ENCODE data around the gene RNF31. TPM values are rescaled to one million over a fixed set of nuclear protein-coding genes. Genes with fewer than 3 reads are reported as not detected.

Gene RNF31
- total and polyA plus RNA-seq, 2 donors (not counting 3 experiments of a cell fraction or from before 2014, with no cell fraction given), result 32.3 to 69.7 TPM

DNA sequence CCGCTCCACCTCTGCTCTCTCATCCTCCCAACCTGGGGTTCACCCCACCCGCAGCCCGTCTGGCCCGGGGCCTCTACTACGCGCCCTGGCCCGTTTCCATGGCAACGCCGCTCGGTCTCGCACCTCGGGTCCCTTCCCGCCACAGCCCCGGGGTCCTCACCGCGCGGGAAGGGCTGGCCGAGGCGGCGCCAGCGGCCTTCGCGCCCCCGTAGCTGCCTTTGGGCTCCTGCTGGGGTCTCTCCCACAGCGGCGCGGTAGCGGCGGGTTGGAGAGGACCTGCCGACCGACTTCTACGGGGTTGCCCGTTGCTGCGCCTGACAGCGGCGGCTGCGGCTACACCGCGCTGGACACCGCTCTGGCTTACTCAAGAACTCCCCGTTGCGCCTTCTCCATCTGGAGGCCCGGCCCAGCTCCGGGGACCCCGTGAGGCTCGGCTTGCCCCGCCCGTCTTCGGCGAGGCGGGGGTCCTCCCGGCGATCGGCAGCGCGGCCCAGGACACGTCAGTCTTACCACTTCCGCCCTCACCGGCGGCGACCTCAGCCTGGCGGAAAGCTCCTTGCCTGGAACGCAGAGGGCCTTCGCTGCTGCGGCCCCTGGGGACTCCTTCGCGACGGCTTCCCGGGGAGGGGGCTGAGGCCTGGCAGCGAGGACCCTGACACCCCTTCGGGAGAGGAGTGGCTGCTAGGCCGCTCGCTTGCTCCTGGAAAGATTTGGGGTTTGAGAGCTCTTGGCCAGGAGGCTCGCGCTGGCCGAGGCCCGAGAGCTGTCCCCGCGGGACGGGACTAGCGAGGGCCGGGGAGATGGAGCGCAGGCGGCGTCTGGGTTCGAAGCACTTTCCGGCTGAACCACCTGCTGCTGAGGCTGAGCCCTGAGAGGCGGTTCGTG, 48.1 kb downstream of the RNF31 start, which contains the start of gene TM9SF1:
Gene TM9SF1, minus strand, starts transcription at position 256 of the 885 bp plus-strand sequence. CDS start 422 bp downstream, outside the sequence.
- Histone ChIP-seq H3K4me2 (ENCODE audit: insufficient read depth, low read length) (peak within 1 kb of the TSS; percentile 90), H3K36me3 (ENCODE audit: control insufficient read depth in 2 of 2, extremely low read depth in 1 of 2, insufficient read depth in 2 of 2, low read length in 2 of 2) (peaks cover 5 to 14% of the 10 kb centered on the region in 2 experiments), H3K4me3 (replicated peaks in 1 of 3; ENCODE audit: insufficient read depth in 1 of 3, low read depth in 1 of 3, low read length in 3 of 3) (peak within 1 kb of the TSS; percentile 36 to 82 (median 69)), H3K4me1 (ENCODE audit: control insufficient read depth, extremely low read depth, insufficient read depth, low read length) (peaks cover 16% of the 10 kb centered on the region), H2AFZ (ENCODE audit: low read depth, low read length) (peak within 1 kb of the TSS; percentile 67), H3K27me3 (ENCODE audit: control insufficient read depth in 2 of 2, insufficient read depth in 2 of 2, low read length in 2 of 2) (no peaks in the 10 kb centered on the region), H4K20me1 (replicated peaks; ENCODE audit: control insufficient read depth, extremely low read depth, insufficient read depth, low read length) (no peaks in the 10 kb centered on the region), H3K9ac (replicated peaks; ENCODE audit: extremely low read depth, insufficient read depth, low read length) (peak within 1 kb of the TSS; percentile 94), H3K9me1 (replicated peaks; ENCODE audit: control insufficient read depth, extremely low read depth, insufficient read depth, low read length) (no peaks in the 10 kb centered on the region), H3K27ac (ENCODE audit: insufficient read depth, low read depth, low read length) (peak within 1 kb of the TSS; percentile 93), H3K9me3 (replicated peaks; ENCODE audit: control insufficient read depth, insufficient read depth, low read length) (no peaks in the 10 kb centered on the region), H3K79me2 (ENCODE audit: control insufficient read depth, insufficient read depth, low read length) (peaks cover 35% of the 10 kb centered on the region)
- FAIRE-seq (peak; percentile 90), DNase-seq (ENCODE audit: low read depth, low spot score) (peak; percentile 93)
- dilution Hi-C loops (cut with MboI; ENCODE audit: extremely low pct_ligation_motif_present, low sequenced_read_pairs) (no loop called here), intact Hi-C loops (cut with micrococcal nuclease) (loop anchor here (1.0 to 2.0 kb wide), 4 partner anchors 18 to 47 kb away; partner anchors contain the start of genes CHMP4A, GMPR2, NEDD8 and TINF2)
- ChIA-PET POLR2A (interaction anchor here (0.7 to 1.8 kb wide), 6 partner anchors 9 to 49 kb away, joined by 3 to 14 read pairs (median 5); partner anchors contain the start of genes CHMP4A, PSME2, RNF31 and TINF2), CTCF (interaction anchor here (0.9 to 3.9 kb wide), 12 partner anchors 14 to 236 kb away, joined by 3 to 19 read pairs (median 6); partner anchors contain the start of genes CHMP4A, CIDEB, IRF9 and LTB4R)
- BruUV-seq (replicated peaks), result no TSS peak
- TF ChIP-seq FOS (IDR thresholded peaks at IDR 0.05; ENCODE audit: borderline replicate concordance, insufficient read depth, low read length), result peak; percentile 32
- TF ChIP-seq EZH2 (IDR thresholded peaks at IDR 0.05; ENCODE audit: borderline replicate concordance, low read depth, low read length, severe bottlenecking), result no peak
- peak; percentile 58 for TF ChIP-seq POLR2AphosphoS5 (IDR thresholded peaks at IDR 0.05; ENCODE audit: insufficient read depth, low read depth, low read length)
- TF ChIP-seq MAX (IDR thresholded peaks at IDR 0.05; ENCODE audit: insufficient read depth, insufficient read length), result peak; percentile 67
- TF ChIP-seq MYC (IDR thresholded peaks at IDR 0.05; ENCODE audit: low read depth, low read length), result peak; percentile 41
- TF ChIP-seq GATA2 (IDR thresholded peaks at IDR 0.05; ENCODE audit: insufficient read depth, insufficient read length, low read depth, low read length), result no peak
